Measurements from ENCODE around the gene PTPRK. TPM values are rescaled to one million over a fixed set of nuclear protein-coding genes. Genes with fewer than 3 reads are reported as not detected.
A peak's percentile ranks its signal among the peaks of the same experiment; 100 is the strongest.

Gene PTPRK
- total RNA-seq, 1 experiment from 2014 or later, result 53.8 TPM

DNA sequence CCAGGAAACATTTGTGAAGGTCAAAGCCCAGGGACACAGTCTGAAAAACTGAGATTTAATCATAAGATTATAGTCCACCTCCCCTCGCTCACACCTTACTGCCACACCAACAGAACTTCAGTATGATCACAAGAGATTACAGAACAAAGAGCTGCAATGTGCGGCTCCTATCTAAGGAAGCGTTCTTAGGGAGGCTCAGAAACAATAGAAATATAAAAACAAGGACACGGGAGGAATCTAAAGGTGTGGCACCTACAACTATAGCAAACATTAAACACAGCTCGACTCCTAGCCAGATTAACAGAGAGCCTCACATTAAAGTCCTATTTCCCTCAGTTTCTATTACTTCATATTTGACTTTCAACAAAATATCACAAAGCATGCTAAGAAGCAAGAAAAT is 579.2 kb downstream of the PTPRK start:
- Histone ChIP-seq H3K4me2 (ENCODE audit: low read length) (no peak overlapping the region), H3K36me3 (ENCODE audit: low read depth, low read length) (no peaks in the 10 kb centered on the region), H3K4me1 (ENCODE audit: insufficient read depth, low read length) (peaks cover 24% of the 10 kb centered on the region), H2AFZ (ENCODE audit: low read length) (no peak overlapping the region), H3K4me3 (ENCODE audit: low read length) (no peak overlapping the region), H3F3A (ENCODE audit: low read length, unreplicated experiment) (no peaks in the 10 kb centered on the region), H3K9me2 (replicated peaks; ENCODE audit: low read length) (no peaks in the 10 kb centered on the region), H4K20me1 (ENCODE audit: low read length) (no peaks in the 10 kb centered on the region), H3K27ac (ENCODE audit: low read length) (no peak overlapping the region), H3K9ac (ENCODE audit: low read length) (no peak overlapping the region), H3K27me3 (ENCODE audit: low read length) (no peaks in the 10 kb centered on the region), H3K9me3 (ENCODE audit: low read length) (no peaks in the 10 kb centered on the region), H3K79me2 (ENCODE audit: low read length) (no peaks in the 10 kb centered on the region)
- ChIA-PET POLR2A (ENCODE audit: unreplicated experiment) (no interaction called here), CTCF (no interaction called here)
- TF ChIP-seq, protein P1, sequence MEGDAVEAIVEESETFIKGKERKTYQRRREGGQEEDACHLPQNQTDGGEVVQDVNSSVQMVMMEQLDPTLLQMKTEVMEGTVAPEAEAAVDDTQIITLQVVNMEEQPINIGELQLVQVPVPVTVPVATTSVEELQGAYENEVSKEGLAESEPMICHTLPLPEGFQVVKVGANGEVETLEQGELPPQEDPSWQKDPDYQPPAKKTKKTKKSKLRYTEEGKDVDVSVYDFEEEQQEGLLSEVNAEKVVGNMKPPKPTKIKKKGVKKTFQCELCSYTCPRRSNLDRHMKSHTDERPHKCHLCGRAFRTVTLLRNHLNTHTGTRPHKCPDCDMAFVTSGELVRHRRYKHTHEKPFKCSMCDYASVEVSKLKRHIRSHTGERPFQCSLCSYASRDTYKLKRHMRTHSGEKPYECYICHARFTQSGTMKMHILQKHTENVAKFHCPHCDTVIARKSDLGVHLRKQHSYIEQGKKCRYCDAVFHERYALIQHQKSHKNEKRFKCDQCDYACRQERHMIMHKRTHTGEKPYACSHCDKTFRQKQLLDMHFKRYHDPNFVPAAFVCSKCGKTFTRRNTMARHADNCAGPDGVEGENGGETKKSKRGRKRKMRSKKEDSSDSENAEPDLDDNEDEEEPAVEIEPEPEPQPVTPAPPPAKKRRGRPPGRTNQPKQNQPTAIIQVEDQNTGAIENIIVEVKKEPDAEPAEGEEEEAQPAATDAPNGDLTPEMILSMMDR (conservative IDR thresholded peaks at IDR 0.05; ENCODE audit: low read depth, low read length), result no peak
- TF ChIP-seq EZH2phosphoT487 (IDR thresholded peaks at IDR 0.05; ENCODE audit: borderline replicate concordance, low read length) (no peak), EZH2 (IDR thresholded peaks at IDR 0.05; ENCODE audit: low read length, unreplicated experiment) (no peak)
- ATAC-seq, result no peak
- BruUV-seq (replicated peaks), result no TSS peak
- no peak for DNase-seq
- intact Hi-C loops (cut with micrococcal nuclease), result no loop called here

DNA sequence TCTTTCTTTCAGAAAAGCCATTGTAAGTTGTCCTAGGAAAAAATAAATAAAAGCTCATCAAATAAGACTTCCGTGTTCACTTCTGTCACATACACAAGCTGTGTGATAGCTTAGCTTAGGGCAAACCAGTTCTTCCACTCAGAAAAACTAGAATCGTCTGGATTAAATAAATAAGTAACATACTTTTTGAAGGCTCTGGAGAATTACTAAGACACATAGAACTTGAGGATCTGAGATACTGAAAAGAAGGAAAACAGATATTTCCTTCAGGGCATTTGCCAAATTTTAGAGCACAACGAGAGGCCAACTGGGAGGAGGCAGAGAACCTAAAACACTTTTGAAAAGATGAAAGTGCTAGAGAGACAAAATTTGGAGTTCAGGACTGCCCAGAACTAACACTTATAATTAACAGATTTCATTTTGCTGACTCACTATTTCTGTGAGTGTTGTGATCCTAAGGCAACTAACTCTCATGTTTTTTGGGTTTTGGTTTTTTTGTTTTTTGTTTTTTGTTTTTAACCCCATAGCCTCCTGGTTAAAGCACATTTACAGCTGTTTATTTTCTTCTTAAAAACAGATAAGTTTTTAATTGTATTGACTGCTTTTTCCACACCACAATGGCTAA is 580.8 kb downstream of the PTPRK start:
- ChIA-PET POLR2A (ENCODE audit: unreplicated experiment) (interaction anchor here (0.6 kb wide), 1 partner anchor 338 kb away, joined by 15 read pairs; no protein-coding TSS in a partner anchor), CTCF (interaction anchor here (0.6 kb wide), 1 partner anchor 70 kb away, joined by 3 read pairs; no protein-coding TSS in a partner anchor)
- no peaks in the 10 kb centered on the region for H3K9me3 ChIP-seq (ENCODE audit: low read length)
- H3K9ac ChIP-seq (ENCODE audit: low read length), result peak overlapping the region; percentile 55; the same call in 1 of the 2 replicates
- DNase-seq (peak; percentile 71), ATAC-seq (peak; percentile 74)
- H4K20me1 ChIP-seq (ENCODE audit: low read length), result no peaks in the 10 kb centered on the region
- intact Hi-C loops (cut with micrococcal nuclease), result no loop called here
- BruUV-seq (replicated peaks), result no TSS peak
- H3K9me2 ChIP-seq (replicated peaks; ENCODE audit: low read length), result no peaks in the 10 kb centered on the region
- peaks cover 24% of the 10 kb centered on the region for H3K4me1 ChIP-seq (ENCODE audit: insufficient read depth, low read length)
- H3K36me3 ChIP-seq (ENCODE audit: low read depth, low read length), result no peaks in the 10 kb centered on the region
- H3F3A ChIP-seq (ENCODE audit: low read length, unreplicated experiment), result no peaks in the 10 kb centered on the region
- TF ChIP-seq, protein P1 (conservative IDR thresholded peaks at IDR 0.05; ENCODE audit: low read depth, low read length), result no peak
- TF ChIP-seq EZH2phosphoT487 (IDR thresholded peaks at IDR 0.05; ENCODE audit: borderline replicate concordance, low read length), result no peak
- no peak for TF ChIP-seq EZH2 (IDR thresholded peaks at IDR 0.05; ENCODE audit: low read length, unreplicated experiment)
- peak overlapping the region; percentile 80 for H3K4me2 ChIP-seq (ENCODE audit: low read length)
- peak overlapping the region; percentile 35; the same call in 1 of the 2 replicates for H3K4me3 ChIP-seq (ENCODE audit: low read length)
- no peaks in the 10 kb centered on the region for H3K79me2 ChIP-seq (ENCODE audit: low read length)
- no peaks in the 10 kb centered on the region for H3K27me3 ChIP-seq (ENCODE audit: low read length)
- H3K27ac ChIP-seq (ENCODE audit: low read length), result peak overlapping the region; percentile 87
- peak overlapping the region; percentile 66 for H2AFZ ChIP-seq (ENCODE audit: low read length)

DNA sequence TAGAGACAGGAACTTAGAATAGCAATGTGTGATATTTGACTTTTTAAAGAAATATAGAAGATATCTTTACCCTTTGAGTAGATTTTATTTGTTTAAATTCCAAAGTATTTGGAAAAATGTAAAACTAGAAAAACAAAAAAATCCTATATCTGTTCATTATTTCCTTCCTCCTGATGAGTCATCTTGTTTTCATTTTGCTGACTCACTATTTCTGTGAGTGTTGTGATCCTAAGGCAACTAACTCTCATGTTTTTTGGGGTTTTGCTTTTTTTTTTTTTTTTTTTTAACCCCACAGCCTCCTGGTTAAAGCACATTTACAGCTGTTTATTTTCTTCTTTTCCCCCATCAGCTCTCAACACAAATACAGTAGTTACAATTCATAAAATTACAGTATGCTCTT is 581.7 kb downstream of the PTPRK start:
- Histone ChIP-seq H3K9ac (ENCODE audit: low read length) (peak overlapping the region; percentile 55), H2AFZ (ENCODE audit: low read length) (peak overlapping the region; percentile 66), H3K27me3 (ENCODE audit: low read length) (no peaks in the 10 kb centered on the region), H3K9me3 (ENCODE audit: low read length) (no peaks in the 10 kb centered on the region), H3K79me2 (ENCODE audit: low read length) (no peaks in the 10 kb centered on the region), H3K27ac (ENCODE audit: low read length) (peak overlapping the region; percentile 87), H4K20me1 (ENCODE audit: low read length) (no peaks in the 10 kb centered on the region), H3K4me2 (ENCODE audit: low read length) (peak overlapping the region; percentile 80), H3K4me3 (ENCODE audit: low read length) (peak overlapping the region; percentile 35; the same call in 1 of the 2 replicates), H3F3A (ENCODE audit: low read length, unreplicated experiment) (no peaks in the 10 kb centered on the region), H3K36me3 (ENCODE audit: low read depth, low read length) (no peaks in the 10 kb centered on the region), H3K9me2 (replicated peaks; ENCODE audit: low read length) (no peaks in the 10 kb centered on the region), H3K4me1 (ENCODE audit: insufficient read depth, low read length) (peaks cover 24% of the 10 kb centered on the region)
- intact Hi-C loops (cut with micrococcal nuclease), result no loop called here
- peak; percentile 65 for ATAC-seq
- CTCF ChIA-PET, result no interaction called here
- BruUV-seq (replicated peaks), result no TSS peak
- peak; percentile 71 for DNase-seq
- POLR2A ChIA-PET (ENCODE audit: unreplicated experiment), result interaction anchor here (0.6 kb wide), 1 partner anchor 338 kb away, joined by 15 read pairs; no protein-coding TSS in a partner anchor
- TF ChIP-seq EZH2 (IDR thresholded peaks at IDR 0.05; ENCODE audit: low read length, unreplicated experiment), result no peak
- TF ChIP-seq, protein P1 (conservative IDR thresholded peaks at IDR 0.05; ENCODE audit: low read depth, low read length), result no peak
- TF ChIP-seq EZH2phosphoT487 (IDR thresholded peaks at IDR 0.05; ENCODE audit: borderline replicate concordance, low read length), result no peak

Measured in PC-3 (cell line).